Measurements from ENCODE around the gene ALCAM.
"Not testable (repeated sequence)": the region's sequence is repeated elsewhere in the genome, so short reads cannot be mapped to it uniquely, and the experiment has no call there.

Gene ALCAM

DNA sequence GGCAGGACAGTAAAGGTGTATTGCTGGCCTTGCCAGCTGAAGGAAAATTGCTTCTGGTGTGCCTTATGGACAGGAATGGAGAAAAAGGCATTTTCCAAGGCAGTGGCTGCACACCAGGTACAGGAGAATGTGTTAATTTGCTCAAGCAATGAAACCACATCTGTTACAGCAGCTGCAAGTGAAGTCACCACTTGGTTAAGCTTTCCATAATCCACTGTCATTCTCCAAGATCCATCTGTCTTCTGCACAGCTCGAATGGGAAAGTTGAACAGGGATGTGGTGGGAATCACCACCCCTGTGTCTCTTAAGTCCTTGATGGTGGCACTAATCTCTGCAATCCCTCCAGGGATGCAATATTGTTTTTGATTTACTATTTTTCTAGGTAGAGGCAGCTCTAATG lies 236.8 kb downstream of the ALCAM start:
- DNase-seq: not testable (repeated sequence)

DNA sequence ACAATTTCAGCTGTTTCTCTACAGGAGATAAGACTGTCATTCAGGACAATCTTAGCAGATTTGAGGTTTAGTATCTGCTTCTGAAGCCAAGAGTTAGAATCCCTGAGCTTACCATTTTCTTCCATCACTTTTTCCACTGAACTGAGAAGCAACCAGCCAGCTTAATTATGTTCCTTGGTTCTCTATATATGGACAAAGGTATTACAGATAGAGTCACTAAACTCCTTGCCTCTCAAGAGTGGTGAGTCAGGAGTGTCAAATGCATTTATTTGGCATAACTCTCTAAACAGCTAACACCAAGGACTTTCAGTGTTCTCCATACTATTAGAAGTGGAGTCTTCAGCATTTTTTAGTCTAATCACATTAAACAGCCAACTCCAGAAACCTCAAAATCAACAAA lies 239.3 kb downstream of the ALCAM start:
- no peak for DNase-seq

DNA sequence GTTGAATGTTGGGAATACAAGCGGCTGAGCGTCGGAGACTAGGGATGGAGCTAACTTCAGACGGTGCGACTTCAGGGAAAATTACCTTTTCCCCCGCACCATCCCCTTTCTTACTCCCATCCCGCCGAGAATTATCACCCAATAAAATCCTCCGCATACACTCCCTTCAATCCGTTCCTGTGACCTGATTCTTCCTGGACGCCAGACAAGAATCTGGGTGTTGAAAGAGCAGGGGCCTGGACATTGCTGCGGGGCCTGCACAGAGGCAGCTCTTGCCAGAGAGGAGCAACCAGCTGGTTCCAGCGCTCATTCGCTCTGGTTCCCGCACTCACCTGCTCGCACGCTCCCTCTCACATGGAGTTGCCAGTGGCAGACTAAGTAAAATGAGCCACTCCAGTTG lies 241.9 kb downstream of the ALCAM start:
- no peak for DNase-seq

DNA sequence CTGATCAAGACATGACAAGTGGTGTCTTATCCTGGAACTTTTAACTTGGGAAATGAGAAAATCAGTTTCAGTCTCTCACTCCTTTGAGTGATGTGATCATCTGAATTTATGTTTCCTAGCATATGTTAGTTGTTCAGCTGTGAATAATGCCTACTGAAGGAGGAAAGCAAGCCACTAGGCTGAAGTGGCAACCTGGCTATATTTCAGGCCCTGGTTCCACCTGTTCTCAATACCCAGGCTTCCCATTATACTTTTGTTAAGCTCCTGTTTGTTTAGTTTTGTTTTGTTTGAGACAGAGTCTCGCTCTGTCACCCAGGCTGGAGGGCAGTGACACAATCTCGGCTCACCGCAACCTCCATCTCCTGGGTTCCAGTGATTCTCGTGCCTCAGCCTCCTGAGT lies 243.8 kb downstream of the ALCAM start:
- DNase-seq: no peak

DNA sequence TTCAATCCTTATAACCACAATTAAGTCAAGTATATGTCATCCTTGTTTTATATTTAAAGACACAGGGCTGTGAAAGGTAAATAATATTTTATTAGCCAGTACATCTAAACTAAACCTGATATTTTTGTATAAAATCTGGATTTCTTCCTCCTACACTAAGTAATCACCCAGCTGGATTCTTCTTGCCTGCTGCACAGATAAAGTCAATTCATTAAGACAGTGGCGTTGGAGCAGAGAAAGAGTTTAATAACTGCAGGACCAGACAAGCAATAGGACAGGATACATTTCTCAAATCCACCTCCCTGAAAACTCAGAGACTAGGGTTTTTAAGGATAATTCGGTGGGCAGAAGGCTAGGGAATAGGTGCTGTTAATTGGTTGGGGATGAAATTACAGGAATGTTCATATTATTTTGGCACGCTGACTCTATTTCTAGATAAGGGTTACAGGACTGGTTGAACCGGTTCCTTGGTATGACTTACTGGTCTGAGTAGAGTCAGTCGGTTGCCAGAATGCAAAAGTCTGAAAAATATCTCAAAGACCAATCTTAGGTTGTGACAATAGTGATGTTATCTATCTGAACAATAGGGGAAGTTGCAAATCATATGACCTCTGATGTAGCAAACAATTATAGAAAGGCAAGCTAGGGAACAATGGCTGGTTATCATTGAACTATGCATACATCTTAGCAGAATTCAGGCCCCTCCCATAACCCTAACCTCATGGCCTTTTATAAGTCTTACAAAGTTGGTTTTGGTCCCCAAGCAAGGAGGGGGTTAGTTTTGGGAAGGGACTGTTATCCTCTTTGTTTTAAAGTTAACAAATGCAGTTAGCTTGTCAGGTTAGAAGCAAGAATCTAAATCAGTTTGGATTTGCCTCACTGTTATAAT lies 244.8 kb downstream of the ALCAM start:
- DNase-seq: no peak

DNA sequence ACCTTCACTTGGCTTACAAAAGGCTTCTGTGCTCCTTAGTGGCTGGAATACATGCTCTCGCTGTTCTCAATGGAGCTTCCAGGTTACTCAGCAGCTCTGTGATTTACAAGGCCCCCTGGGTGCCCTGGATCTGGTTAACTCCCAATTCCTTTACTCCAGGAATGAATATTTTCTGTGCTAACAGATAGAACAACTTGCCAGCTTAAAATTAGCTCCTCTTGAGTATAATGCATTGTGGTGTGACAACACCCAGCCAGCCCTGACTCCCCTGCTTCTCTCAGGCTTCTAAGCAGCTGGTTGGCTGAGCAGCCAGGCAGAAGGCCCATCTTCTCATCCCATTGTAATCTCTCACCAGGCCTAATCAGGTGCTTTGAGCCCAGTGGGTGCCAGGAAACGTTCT lies 246.4 kb downstream of the ALCAM start:
- DNase-seq: no peak

DNA sequence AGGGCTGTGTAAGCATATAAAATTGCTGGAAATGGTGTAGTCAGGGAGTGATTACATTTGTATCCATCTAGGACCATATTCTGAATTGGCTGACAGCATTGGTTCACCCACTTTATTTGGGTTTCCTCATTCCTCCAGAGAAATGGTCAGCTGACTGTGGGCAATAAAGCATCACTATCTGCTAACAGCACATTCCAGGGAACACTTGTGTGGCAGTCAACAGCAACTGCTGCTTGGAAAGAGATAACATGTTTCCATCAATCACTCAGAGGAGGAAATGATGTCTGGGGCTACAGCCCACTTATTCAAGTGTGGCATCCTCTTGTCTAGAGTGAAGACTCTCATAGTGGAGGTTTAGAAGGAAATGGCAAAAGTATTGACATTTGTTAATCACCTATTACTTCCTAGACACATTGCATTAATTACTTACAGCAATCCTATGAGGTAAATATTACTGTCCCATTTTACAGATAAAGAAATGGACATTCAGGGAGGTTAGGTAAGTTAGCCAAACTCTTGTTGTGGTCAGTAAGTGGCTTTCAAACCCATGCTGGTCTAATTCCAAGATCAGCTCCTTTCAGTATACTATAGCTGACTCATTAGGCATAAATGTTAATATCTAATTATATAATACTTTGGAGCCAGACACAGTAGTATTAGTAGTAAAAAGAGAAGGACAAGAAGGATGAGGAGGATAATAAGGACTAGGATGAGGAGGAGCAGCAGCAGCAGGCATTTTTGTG lies 247.8 kb downstream of the ALCAM start:
- DNase-seq: no peak

DNA sequence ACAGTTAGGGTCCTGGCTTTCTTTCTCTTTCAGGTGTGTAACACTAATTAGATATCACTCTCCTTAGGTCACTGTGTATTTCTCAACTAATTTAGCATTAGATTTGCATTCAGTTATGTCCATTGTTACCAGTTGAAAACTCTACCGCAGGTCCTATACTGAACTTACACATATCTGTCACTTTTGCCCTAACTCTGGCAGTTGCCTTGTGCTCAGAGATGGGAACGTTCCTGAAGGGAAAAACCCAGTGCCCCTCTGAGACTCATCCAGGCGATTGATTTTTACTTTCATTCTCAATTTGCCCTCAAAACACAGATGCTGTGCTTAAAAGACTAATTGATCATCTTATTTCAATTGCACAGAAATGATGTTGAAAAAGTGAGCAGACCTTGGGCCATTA lies 249.1 kb downstream of the ALCAM start:
- no peak for DNase-seq

DNA sequence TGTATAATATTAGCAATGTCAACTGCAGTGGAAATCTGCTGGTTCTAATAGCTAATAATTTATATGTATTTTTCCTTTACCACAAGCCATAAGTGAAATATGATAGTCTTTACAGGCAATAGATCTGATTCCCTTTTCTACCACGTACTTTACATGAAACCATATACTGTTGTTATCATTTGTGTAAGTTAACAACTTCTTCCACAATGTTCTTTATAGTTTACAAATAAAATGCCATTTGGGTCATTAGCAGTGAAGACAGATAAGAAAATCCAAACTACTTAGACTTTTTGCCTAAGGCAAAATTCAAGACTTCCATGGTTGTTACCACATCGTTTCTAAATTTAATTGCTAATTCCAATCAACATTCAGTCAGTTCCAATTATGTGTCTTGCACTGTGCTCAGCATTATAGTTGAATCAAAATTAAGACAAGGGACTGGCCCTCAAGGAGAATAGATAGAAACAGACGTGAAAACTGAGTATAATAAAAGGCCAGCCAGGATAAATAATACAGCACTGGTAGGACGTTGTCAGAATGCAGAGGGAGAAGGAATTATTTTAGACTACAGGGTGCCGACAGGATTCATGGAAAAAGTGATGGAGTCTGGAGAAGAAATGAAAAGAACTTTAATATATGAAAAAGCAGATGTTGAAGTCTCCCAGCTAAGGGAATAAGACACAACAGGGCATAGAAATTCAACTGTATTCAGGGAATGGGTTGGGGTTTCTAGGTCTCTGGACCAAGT lies 249.8 kb downstream of the ALCAM start:
- DNase-seq: no peak

DNA sequence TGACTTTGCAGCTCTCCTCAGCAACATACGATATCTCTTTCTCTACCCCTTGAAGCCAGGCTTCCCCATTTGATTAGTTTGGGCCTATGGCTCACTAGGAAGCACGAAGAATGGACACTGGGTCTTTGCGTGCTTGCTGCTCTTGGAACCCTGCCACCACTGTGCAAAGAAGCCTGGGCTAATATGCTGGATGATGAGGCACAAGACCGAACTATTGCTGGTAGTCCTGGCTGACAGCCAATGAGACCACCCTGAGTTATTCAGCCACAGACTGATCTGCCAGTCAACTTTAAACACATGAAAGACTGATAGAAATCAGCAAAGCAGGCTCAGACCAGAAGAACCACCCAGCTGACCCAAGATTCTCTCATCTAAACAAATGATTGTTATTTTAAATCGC lies 251.8 kb downstream of the ALCAM start:
- DNase-seq: no peak

DNA sequence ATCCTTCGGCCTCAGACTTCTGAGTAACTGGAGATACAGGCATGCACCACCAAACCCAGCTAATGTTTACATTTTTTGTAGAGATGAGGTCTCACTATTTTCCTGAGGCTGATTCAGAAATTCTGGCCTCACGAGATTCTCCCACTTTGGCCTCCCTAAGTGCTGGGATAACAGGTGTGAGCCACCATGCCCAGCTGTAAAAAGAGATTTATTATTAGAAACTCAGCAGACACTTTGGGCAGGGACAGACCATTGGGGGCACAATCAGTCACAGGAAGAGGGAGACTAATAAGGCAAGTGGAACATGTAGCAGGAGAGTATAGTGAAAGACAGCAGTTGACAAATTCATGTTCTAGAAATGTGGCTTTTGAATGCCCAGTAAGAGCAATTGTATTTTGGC lies 252.9 kb downstream of the ALCAM start:
- no peak for DNase-seq

DNA sequence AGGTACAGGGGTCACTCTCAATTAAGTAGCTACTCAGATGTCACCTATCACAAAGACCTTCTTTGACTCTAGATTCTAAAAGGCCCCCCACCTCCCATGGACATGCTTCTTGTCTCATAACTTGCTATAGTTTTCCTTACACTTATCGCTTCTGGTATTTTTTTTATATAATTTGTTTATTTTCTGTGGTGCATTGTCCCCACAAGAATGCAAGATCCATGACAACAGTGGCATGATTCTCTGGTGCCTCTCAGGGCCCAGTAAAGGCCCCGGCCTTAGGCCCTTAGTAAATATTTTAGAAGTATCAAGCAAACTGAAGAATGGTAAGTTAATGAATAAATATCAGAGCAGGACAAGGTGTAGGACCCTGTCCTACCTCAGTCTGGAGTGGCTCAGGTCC lies 253.5 kb downstream of the ALCAM start:
- no peak for DNase-seq

DNA sequence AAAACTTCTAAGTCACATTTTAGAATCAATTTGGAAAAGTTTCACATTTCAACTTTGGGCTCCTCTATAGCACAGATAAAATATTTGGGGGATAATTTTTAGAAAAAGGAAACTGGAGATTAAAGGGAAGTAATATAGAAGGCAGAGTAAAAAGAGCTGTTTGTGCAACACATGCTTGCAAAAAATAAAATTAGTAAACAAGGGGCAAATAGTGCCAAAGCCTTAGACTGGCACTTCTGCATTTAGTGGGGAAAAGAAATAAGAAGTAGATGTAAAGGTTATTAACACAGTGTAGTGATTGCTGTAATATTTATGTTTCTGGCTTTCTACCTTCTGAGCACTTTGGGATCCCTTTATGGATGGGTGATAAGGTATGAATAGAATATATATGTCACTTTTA lies 255.5 kb downstream of the ALCAM start:
- DNase-seq: no peak
